GM12801 (cell line): ENCODE results near the gene MYL12B.

Experiments used
- TF ChIP-seq, protein P1 (sequence below): IDR thresholded peaks from one replicate; pipeline ENCODE4 v1.5.1; 2011; ENCODE audit warnings: control low read depth; ENCODE audit not compliant: insufficient read length; ENCODE audit errors: extremely low read depth

MYL12B gene

DNA sequence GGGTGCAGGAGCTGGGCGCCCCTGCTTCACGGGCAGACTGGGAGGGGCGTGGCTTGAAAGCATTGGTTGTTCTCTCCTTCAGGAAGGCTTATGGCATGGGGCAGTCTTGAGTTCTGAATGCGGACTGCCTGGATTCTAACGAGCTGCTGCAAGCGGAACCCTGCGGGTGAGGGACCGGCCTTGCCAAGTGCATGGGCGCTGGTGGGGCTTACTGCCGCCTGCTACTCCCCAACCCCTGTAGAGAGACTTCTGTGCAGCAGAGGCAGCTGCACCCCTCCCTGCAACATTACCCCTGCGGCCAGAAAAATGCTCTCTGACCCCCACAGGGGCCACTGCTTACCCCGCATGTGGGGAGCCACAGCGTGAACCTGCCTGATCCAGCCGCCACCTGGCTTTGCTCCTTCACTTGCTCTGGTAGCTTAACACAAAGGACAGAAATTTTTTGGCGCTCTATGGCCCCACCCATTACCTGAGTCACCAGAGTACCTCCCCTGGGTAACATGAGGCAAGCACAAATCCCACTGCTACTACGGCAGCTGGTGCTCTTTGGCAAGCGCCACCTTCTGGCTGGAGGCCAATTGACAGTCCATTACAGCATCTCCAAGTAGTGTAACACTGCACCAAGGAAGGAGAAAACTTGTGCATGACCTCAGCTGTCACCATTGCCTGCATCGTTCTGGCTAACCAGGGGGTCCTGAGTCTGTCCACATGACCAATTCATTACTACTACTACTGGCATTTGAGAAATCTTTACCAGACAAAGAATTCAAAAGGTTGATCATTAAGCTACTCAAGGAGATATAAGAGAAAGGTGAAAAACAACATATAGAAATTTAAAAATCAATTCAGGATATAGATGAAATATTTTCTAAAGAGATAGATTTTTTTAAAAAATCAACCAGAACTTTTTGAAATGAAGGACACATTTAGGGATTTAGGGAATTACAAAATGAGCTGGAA lies 35.4 kb downstream of the MYL12B start:
- TF ChIP-seq, protein P1, sequence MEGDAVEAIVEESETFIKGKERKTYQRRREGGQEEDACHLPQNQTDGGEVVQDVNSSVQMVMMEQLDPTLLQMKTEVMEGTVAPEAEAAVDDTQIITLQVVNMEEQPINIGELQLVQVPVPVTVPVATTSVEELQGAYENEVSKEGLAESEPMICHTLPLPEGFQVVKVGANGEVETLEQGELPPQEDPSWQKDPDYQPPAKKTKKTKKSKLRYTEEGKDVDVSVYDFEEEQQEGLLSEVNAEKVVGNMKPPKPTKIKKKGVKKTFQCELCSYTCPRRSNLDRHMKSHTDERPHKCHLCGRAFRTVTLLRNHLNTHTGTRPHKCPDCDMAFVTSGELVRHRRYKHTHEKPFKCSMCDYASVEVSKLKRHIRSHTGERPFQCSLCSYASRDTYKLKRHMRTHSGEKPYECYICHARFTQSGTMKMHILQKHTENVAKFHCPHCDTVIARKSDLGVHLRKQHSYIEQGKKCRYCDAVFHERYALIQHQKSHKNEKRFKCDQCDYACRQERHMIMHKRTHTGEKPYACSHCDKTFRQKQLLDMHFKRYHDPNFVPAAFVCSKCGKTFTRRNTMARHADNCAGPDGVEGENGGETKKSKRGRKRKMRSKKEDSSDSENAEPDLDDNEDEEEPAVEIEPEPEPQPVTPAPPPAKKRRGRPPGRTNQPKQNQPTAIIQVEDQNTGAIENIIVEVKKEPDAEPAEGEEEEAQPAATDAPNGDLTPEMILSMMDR = peak; percentile 87

DNA sequence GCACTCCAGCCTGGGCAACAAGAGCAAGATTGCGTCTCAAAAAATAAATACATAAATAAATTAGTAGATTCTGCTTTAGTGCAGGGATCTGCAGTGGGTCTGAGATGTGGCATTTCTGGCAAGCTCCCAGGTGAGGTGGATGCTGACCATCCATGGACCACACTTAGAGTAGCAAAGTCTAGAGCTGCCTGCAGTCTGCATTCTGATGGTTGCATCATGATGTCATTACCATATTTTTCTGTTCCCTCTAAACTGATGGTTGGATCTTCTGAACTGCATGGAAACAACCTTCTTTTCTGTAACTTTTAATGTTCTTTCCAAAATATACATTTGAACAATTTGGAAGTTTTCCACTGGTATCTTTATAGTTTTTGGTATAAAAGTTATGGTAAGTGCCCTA lies 42.9 kb downstream of the MYL12B start:
- TF ChIP-seq, protein P1 = no peak

DNA sequence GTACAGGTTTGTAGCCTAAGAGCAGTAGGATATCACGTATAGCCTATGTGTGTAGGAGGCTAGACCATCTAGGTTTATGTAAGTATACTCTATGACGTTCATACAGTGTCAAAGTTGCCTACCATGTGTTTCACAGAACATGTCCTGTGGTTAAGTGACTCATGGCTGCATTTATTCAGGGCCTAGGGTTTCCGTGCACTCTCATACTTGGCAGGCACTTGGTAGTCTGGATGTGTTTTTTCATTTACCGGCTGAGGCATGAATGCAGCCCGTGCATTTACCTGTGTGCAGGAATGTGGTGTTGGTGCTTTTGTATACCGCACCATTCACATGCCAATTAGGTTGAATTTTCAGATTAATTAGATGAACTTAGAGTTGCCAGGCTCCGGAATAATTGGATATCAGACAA lies 43.4 kb downstream of the MYL12B start:
- TF ChIP-seq, protein P1 = no peak

DNA sequence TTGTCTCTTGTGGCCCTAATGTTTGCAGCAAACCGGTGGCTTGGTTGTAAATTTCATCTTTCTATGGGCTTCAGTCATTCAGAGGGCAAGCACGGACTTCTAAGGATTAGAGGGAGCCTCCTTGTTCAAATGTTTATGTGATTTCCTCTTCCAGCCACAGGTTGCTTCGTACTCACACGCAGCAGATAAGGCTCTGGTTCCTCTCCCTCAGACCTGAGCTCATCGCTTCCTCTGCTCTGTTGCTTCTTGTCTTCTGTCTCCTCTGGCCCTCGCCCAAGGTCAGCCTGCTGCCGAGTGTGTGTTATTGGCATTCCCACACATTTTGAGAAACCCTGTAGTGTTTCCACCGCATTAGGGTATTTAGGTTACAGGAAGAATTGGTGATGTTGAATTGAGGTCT lies 44.0 kb downstream of the MYL12B start:
- TF ChIP-seq, protein P1 = no peak

DNA sequence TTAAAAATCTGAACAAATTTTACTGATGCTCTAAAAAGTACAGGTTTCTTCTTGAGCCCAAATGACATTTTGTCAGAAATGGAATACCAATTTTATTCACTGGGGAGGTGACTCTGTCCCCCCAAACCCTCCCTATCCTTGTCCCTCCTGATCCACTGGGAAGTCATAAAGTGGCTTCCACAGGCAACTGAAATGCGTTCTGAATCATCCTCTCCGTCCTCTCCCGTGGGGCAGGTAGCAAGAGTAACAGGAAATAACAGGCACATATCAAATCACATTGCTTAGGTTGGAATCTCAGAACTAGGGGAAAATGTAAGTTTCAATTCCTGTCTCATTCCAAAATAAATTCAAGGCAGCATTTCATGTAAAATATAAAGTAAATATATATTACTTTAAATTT lies 44.5 kb downstream of the MYL12B start:
- TF ChIP-seq, protein P1 = no peak

DNA sequence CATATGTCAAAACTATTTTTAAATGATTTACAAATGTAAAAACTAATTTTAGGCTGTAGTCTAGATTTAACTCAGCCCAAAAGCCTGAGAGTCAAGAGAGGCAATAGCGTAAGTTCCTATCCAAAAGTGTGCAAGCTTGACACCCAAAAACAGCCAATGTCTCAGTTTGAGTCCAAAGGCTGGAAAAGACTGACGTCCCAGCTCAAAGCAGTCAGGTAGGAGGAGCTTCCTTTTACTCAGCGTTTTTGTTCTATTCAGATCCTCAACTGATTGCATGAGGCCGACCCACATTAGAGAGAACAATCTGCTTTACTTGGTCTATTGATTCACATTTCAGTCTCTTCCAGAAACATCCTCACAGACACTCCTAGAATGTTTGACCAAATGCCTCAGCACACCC lies 51.8 kb downstream of the MYL12B start:
- TF ChIP-seq, protein P1 = no peak

DNA sequence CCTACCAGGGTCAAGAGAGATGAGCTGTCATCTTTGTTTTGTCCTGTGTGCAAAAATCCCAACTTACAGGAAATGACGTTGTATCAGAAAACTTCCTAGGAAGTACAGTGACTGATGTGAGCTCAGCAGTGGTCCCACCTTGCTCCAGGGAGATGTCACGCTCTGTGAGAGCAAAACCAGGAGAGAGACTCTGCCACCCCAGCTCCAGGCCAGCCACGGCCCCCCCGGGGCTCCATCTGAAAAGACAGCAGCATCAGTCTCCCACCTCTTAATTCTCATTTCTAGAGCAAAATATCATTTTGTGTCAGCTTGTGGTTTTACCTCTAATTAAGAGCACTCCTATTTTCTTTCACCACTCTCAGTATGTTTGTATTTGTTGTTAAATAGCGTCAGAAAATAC lies 57.5 kb downstream of the MYL12B start:
- TF ChIP-seq, protein P1 = no peak
